ENCODE measurements around the gene TMEM184C.

The TMEM184C gene

GRCh38 chr4:147626903-147627302, 9.7 kb downstream of the TMEM184C start:
- Histone ChIP-seq H3K9me3 (ENCODE audit: control insufficient read depth, low read length) (no peaks in the 10 kb centered on the region), H3K27me3 (ENCODE audit: control insufficient read depth, insufficient read depth, low read length, poor library complexity, severe bottlenecking) (no peaks in the 10 kb centered on the region), H3K4me3 (ENCODE audit: insufficient read depth, low read depth, low read length) (no peak overlapping the region), H3K36me3 (ENCODE audit: control insufficient read depth, insufficient read depth, low read length) (peaks cover 9% of the 10 kb centered on the region), H3K27ac (ENCODE audit: insufficient read depth, low read depth, low read length, poor library complexity, severe bottlenecking) (no peak overlapping the region), H3K4me1 (ENCODE audit: control insufficient read depth, insufficient read depth, low read length) (no peaks in the 10 kb centered on the region)
- 93 to 95% methylated on average over 4 of the region's 4 CpGs for WGBS, 2 experiments

- peaks cover 13% of the 10 kb centered on the region for H3K36me3 ChIP-seq (ENCODE audit: control insufficient read depth, insufficient read depth, low read length)
These were observed 11.2 kb downstream of the TMEM184C start for GRCh38 chr4:147628415-147628814.

GRCh38 chr4:147629783-147630730, 12.9 kb downstream of the TMEM184C start:
- Histone ChIP-seq H3K27ac (ENCODE audit: insufficient read depth, low read depth, low read length, poor library complexity, severe bottlenecking) (no peak overlapping the region), H3K4me1 (ENCODE audit: control insufficient read depth, insufficient read depth, low read length) (no peaks in the 10 kb centered on the region), H3K9me3 (ENCODE audit: control insufficient read depth, low read length) (no peaks in the 10 kb centered on the region), H3K36me3 (ENCODE audit: control insufficient read depth, insufficient read depth, low read length) (peaks cover 5% of the 10 kb centered on the region), H3K27me3 (ENCODE audit: control insufficient read depth, insufficient read depth, low read length, poor library complexity, severe bottlenecking) (no peaks in the 10 kb centered on the region), H3K4me3 (ENCODE audit: insufficient read depth, low read depth, low read length) (no peak overlapping the region)
- no CpG with 5 or more reads among the region's 1 CpG for WGBS, 2 experiments

More at GRCh38 chr4:147628415-147628814, 11.2 kb downstream of the TMEM184C start:
- Histone ChIP-seq H3K9me3 (ENCODE audit: control insufficient read depth, low read length) (no peaks in the 10 kb centered on the region), H3K4me3 (ENCODE audit: insufficient read depth, low read depth, low read length) (no peak overlapping the region), H3K27me3 (ENCODE audit: control insufficient read depth, insufficient read depth, low read length, poor library complexity, severe bottlenecking) (no peaks in the 10 kb centered on the region), H3K27ac (ENCODE audit: insufficient read depth, low read depth, low read length, poor library complexity, severe bottlenecking) (no peak overlapping the region), H3K4me1 (ENCODE audit: control insufficient read depth, insufficient read depth, low read length) (no peaks in the 10 kb centered on the region)
- 77 to 93% methylated on average over 3 of the region's 3 CpGs for WGBS, 2 experiments

GRCh38 chr4:147633113-147633512, 15.9 kb downstream of the TMEM184C start:
- Histone ChIP-seq H3K27ac (ENCODE audit: insufficient read depth, low read depth, low read length, poor library complexity, severe bottlenecking) (no peak overlapping the region), H3K9me3 (ENCODE audit: control insufficient read depth, low read length) (no peaks in the 10 kb centered on the region), H3K4me3 (ENCODE audit: insufficient read depth, low read depth, low read length) (no peak overlapping the region), H3K27me3 (ENCODE audit: control insufficient read depth, insufficient read depth, low read length, poor library complexity, severe bottlenecking) (no peaks in the 10 kb centered on the region), H3K36me3 (ENCODE audit: control insufficient read depth, insufficient read depth, low read length) (peaks cover 20% of the 10 kb centered on the region), H3K4me1 (ENCODE audit: control insufficient read depth, insufficient read depth, low read length) (no peaks in the 10 kb centered on the region)
- 89 to 92% methylated on average over 3 of the region's 3 CpGs for WGBS, 2 experiments

GRCh38 chr4:147633643-147634042, 16.4 kb downstream of the TMEM184C start:
- peaks cover 20% of the 10 kb centered on the region for H3K36me3 ChIP-seq (ENCODE audit: control insufficient read depth, insufficient read depth, low read length)
- no peak overlapping the region for H3K4me3 ChIP-seq (ENCODE audit: insufficient read depth, low read depth, low read length)
- no peaks in the 10 kb centered on the region for H3K4me1 ChIP-seq (ENCODE audit: control insufficient read depth, insufficient read depth, low read length)
- no peaks in the 10 kb centered on the region for H3K27me3 ChIP-seq (ENCODE audit: control insufficient read depth, insufficient read depth, low read length, poor library complexity, severe bottlenecking)
- H3K9me3 ChIP-seq (ENCODE audit: control insufficient read depth, low read length), result no peaks in the 10 kb centered on the region
- no peak overlapping the region for H3K27ac ChIP-seq (ENCODE audit: insufficient read depth, low read depth, low read length, poor library complexity, severe bottlenecking)
- WGBS, 2 experiments, result no CpG with 5 or more reads among the region's 1 CpG

GRCh38 chr4:147635348-147635747, 18.2 kb downstream of the TMEM184C start:
- Histone ChIP-seq H3K4me1 (ENCODE audit: control insufficient read depth, insufficient read depth, low read length) (no peaks in the 10 kb centered on the region), H3K27me3 (ENCODE audit: control insufficient read depth, insufficient read depth, low read length, poor library complexity, severe bottlenecking) (no peaks in the 10 kb centered on the region), H3K27ac (ENCODE audit: insufficient read depth, low read depth, low read length, poor library complexity, severe bottlenecking) (no peak overlapping the region), H3K36me3 (ENCODE audit: control insufficient read depth, insufficient read depth, low read length) (peaks cover 20% of the 10 kb centered on the region), H3K4me3 (ENCODE audit: insufficient read depth, low read depth, low read length) (no peak overlapping the region), H3K9me3 (ENCODE audit: control insufficient read depth, low read length) (no peaks in the 10 kb centered on the region)

GRCh38 chr4:147638365-147638764, 21.2 kb downstream of the TMEM184C start:
- no peaks in the 10 kb centered on the region for H3K9me3 ChIP-seq (ENCODE audit: control insufficient read depth, low read length)
- no peak overlapping the region for H3K4me3 ChIP-seq (ENCODE audit: insufficient read depth, low read depth, low read length)
- peaks cover 20% of the 10 kb centered on the region for H3K36me3 ChIP-seq (ENCODE audit: control insufficient read depth, insufficient read depth, low read length)
- WGBS, 2 experiments, result no CpG with 5 or more reads among the region's 1 CpG
- no peaks in the 10 kb centered on the region for H3K4me1 ChIP-seq (ENCODE audit: control insufficient read depth, insufficient read depth, low read length)
- H3K27me3 ChIP-seq (ENCODE audit: control insufficient read depth, insufficient read depth, low read length, poor library complexity, severe bottlenecking), result no peaks in the 10 kb centered on the region
- H3K27ac ChIP-seq (ENCODE audit: insufficient read depth, low read depth, low read length, poor library complexity, severe bottlenecking), result no peak overlapping the region

GRCh38 chr4:147638942-147639341, 21.7 kb downstream of the TMEM184C start:
- Histone ChIP-seq H3K4me3 (ENCODE audit: insufficient read depth, low read depth, low read length) (no peak overlapping the region), H3K36me3 (ENCODE audit: control insufficient read depth, insufficient read depth, low read length) (peaks cover 20% of the 10 kb centered on the region), H3K9me3 (ENCODE audit: control insufficient read depth, low read length) (no peaks in the 10 kb centered on the region), H3K27me3 (ENCODE audit: control insufficient read depth, insufficient read depth, low read length, poor library complexity, severe bottlenecking) (no peaks in the 10 kb centered on the region), H3K27ac (ENCODE audit: insufficient read depth, low read depth, low read length, poor library complexity, severe bottlenecking) (peak overlapping the region; percentile 16), H3K4me1 (ENCODE audit: control insufficient read depth, insufficient read depth, low read length) (no peaks in the 10 kb centered on the region)
- 89 to 100% methylated on average over 2 of the region's 2 CpGs for WGBS, 2 experiments

GRCh38 chr4:147639388-147639787, 22.2 kb downstream of the TMEM184C start:
- H3K9me3 ChIP-seq (ENCODE audit: control insufficient read depth, low read length), result no peaks in the 10 kb centered on the region
- H3K4me3 ChIP-seq (ENCODE audit: insufficient read depth, low read depth, low read length), result no peak overlapping the region
- H3K27me3 ChIP-seq (ENCODE audit: control insufficient read depth, insufficient read depth, low read length, poor library complexity, severe bottlenecking), result no peaks in the 10 kb centered on the region
- no peaks in the 10 kb centered on the region for H3K4me1 ChIP-seq (ENCODE audit: control insufficient read depth, insufficient read depth, low read length)
- peaks cover 20% of the 10 kb centered on the region for H3K36me3 ChIP-seq (ENCODE audit: control insufficient read depth, insufficient read depth, low read length)
- no peak overlapping the region for H3K27ac ChIP-seq (ENCODE audit: insufficient read depth, low read depth, low read length, poor library complexity, severe bottlenecking)

- Histone ChIP-seq H3K4me3 (ENCODE audit: insufficient read depth, low read depth, low read length) (no peak overlapping the region), H3K9me3 (ENCODE audit: control insufficient read depth, low read length) (no peaks in the 10 kb centered on the region), H3K4me1 (ENCODE audit: control insufficient read depth, insufficient read depth, low read length) (no peaks in the 10 kb centered on the region), H3K36me3 (ENCODE audit: control insufficient read depth, insufficient read depth, low read length) (peaks cover 20% of the 10 kb centered on the region), H3K27me3 (ENCODE audit: control insufficient read depth, insufficient read depth, low read length, poor library complexity, severe bottlenecking) (no peaks in the 10 kb centered on the region), H3K27ac (ENCODE audit: insufficient read depth, low read depth, low read length, poor library complexity, severe bottlenecking) (no peak overlapping the region)
- 90 to 96% methylated on average over 1 of the region's 1 CpG for WGBS, 2 experiments
These were observed 23.1 kb downstream of the TMEM184C start for GRCh38 chr4:147640331-147640730.

Measured in ectodermal cell (in vitro differentiated cells).